ENCODE measurements around the gene MACROD2.

The MACROD2 gene

DNA sequence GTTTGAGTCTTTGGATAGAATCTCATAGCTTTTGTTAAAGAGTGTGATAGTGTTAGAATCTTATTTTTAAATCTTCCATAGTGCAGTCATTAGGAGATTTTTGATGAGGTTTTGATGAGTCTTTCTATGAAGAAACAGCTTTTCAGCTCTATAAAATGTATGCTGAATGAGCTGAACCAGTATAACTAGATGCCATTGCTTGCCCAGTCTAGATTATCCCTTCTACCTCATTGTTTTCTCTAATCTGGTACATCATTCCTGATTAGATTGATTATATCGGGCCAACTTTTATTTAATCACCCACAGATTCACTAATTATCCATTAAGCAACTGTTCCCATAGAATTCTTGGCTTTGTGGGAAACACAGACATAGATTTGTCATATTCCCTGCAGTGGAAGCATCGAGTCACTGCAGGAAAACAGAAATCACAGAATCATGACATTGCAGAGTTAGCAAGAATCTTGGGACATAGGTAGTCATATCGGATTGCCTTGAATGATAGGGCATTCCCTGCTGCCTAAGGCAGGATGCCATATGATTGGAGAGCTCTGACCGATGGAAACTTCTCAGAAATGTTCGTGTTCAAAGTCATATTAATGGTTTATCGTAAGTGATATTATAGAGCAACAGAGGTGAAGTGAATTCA, 1224.8 kb downstream of the MACROD2 start:
- no peak for DNase-seq (ENCODE audit: low read depth in 2 of 2)

DNA sequence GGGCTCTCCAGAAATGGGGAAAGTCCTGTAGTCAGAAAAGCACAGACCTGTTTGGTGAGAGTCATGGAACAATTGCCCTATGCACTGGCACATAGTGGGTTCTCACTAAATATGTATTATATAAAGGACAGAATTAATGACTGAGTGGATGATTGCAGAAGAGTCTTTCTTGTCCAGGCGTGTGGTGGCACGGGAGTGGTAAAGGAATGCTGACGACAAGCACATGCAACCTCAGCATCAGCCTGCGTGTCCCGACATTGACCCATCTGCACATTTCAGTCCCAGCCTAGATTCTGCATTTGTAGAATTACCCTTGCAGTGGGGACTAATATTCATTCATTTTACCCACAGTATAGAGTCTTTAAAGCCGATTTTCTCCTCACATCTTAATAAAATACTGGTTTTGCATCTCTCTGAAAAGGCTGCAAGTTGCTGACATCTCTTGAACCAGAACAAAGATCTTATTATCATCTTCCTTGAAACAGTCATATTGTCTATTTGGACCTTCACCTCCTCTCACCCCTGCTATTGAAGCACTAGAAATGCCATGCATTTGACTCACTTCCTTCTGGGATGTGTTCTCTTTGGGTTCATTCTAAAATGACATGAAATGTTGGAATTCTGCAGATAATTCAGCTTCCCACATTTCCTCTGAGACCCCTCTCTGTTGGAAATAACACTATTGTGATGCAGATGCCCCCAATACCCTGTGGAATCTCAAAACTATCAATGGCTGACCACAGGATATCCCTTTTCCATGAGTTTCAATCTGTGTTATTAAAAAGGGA, 1225.7 kb downstream of the MACROD2 start:
- DNase-seq (ENCODE audit: low read depth in 2 of 2), result peak; percentile 37 to 44

DNA sequence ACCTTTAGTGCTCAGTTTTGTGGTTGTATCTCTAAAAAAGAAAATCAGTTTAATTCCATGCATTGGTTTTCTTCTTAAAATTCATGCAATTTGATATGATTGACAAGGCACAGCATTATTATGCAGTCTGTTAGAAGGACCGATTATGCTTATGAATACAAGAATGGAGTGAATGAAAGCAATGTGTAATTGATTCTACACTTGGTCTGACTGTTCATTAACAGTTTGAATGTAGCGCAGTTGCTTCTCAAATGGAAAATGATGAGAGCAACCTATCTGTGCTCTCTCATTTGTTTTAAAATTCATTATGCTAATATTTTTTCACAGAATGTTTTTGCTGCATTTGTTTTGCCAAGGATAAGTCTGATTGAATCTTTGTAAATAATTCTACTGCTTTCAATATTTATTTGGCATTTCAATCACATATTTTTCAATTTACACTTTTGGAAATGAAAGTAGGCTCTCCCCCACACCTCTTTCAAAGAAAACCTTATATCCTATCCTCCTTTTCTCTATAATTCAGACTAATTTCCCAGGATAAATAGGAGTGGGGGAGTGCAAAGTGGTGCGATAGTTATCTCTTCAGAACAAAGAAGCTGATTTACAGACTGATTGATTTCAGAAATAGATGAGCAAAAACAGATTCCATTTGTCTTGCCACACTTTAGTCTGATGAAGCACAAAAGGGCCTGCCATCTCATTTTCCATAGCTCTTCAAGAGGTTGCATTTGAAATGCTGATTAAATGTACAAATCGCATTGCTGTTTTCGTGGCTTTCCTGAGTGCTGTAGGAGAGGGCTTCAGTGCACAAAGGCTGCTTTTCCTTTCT, 1227.4 kb downstream of the MACROD2 start:
- no peak for DNase-seq (ENCODE audit: low read depth in 2 of 2)

DNA sequence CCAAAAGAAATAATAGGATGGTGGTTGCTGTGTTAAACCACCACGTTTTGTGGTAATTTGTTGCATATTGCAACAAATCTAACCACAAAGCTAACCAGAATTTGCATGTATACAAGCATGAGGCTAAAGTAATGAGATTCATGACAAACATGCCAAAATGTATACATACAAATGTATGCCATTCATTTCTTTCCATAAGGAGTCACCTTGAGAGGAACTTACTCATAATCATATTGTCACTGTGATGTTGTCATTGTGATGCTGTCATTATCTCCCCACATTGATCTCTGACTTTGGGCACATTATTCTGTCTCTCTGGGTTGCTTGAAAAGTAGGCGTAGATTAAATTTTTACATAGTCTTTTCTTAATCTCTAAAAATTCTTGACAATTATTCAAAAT, 1228.9 kb downstream of the MACROD2 start:
- no peak for DNase-seq (ENCODE audit: low read depth in 2 of 2)

DNA sequence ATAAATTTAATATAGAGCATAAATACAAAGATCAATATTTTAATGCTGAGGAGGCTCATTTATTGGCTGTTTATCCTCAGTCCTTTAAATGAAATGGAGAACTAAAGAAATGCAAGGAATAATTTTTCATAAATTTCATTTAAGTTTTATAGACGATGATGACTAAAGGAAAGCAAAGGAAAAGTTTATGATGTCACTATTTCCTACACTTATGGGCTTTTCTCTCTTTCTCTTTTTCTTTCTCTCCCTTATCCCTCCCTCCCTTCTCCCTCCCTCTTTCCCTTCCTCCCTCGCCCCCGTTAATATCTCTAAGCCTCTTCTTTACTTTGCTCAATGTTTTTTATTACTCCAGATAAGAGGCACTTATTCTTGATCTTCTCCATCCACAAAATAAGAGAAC, 1231.8 kb downstream of the MACROD2 start:
- DNase-seq (ENCODE audit: low read depth in 2 of 2), result no peak

DNA sequence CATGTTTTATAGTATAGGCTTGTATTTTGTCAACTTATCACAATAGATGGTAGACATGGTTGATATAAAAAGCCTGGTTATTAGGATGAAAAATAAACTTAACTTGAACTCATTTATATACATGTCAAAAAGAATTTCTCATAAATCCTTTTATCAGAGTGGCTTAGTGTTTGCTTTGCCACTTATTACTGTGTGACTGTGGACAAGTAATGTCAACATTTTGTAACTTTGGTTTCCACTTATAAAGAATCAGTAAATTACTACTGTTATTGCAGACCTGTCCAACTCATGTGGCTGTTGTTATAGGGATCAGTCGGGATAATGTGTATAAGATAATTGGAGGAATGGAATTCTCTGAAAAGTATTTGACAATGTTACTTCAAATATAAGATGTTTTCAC, 1236.9 kb downstream of the MACROD2 start:
- no peak for DNase-seq (ENCODE audit: low read depth in 2 of 2)

DNA sequence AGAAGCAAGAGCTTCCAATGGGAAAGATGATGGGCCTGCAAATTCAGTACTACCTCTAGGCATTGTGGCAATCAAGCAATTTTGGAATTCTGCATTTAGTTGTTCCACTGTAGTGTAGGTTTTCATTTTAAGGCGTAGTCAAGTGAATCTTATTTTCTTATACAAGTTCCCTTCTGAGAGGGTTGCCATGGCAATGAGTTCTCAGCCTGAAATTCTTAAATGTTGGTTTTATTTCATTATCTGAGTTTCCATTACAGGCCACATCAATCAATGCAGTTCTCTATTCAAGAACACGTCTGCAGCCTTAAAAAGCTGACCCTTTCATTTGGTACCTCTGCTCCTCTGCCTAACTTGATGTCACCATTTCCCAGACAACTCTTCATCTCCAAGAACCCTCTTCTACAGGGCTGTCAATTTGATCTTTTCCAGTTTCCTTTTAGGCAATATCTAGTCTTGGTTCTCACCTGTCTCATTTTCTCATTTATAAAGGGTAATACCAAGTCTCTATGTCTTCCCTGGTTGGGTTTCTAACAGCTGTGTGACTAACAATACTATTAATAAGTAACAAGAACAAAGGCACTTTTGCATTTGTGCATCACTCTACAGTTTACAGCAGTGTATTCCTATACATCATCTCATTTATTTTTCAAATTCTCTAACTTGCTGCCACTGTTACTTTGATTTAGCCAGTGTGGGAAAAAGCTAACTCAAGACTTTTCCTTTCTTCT, 1240.3 kb downstream of the MACROD2 start:
- no peak for DNase-seq (ENCODE audit: low read depth in 2 of 2)

DNA sequence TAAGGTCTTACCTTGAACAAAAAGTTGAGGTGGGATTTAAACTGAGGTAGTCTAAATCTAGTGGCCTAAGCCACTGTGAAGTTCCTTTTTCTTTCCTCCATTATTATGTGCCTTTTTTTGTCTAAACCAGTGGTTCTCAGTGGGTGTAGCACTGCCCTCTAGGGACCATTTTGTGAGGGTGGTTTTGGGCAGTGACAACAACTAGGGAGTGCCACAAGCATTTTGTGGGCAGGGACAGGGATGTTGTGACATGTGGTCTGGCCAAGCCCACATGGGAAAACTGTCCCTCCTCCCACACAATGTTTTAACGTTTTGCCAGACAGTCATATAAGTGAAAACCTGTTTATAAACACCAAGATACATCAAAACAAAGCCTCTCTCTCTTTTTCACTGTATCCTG, 1241.5 kb downstream of the MACROD2 start:
- DNase-seq (ENCODE audit: low read depth in 2 of 2), result peak in 1 of 2 experiments; percentile 6

DNA sequence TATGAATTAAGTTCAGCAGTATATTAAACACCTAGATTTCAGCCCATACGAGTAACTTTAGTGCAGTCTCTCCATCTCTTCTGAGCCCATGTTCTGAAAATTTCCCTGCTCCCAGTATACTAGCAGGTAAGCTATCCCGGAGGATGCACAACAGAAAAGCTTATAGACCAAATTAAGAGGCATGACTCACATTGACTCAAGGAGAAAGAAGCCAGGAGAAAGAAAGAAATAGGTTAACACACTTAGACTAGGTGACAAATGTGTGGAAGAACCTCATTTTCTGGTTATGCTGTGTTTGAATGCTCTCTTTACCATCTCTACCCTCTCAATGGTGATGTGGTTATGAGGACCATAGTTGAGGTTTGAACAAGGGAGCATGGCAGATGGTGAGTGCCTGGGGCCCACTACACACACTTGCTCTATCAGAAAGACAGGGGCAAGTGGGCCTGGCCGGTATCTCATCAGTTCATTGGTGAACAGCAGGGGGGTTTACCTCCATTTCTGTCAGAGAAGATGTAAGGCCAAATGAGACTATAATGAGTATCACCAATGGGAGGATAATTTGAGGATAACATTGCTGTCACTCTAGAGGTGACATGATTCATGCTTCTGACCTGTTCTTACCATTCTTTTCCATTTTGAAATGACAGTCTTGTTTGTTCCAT, 1244.4 kb downstream of the MACROD2 start:
- DNase-seq (ENCODE audit: low read depth in 2 of 2), result no peak

DNA sequence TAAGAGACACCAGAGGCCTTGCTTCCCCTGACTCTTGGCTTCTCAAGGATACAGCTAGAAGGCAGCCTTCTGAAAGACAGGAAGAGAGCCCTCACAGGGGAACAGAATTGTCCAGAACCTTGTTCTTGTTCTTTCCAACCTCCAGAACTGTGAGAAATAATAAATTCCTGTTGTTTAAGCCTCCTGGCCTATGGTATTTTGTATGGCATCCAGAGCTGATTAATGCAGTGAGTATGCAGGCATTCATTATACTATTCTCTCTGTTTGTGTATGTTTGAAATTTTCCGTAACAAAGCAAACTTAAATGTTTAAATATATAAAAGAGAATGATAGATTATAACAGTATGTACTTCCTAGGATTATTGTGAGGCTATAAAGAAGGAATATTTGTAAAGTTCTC, 1245.5 kb downstream of the MACROD2 start:
- no peak for DNase-seq (ENCODE audit: low read depth in 2 of 2)

DNA sequence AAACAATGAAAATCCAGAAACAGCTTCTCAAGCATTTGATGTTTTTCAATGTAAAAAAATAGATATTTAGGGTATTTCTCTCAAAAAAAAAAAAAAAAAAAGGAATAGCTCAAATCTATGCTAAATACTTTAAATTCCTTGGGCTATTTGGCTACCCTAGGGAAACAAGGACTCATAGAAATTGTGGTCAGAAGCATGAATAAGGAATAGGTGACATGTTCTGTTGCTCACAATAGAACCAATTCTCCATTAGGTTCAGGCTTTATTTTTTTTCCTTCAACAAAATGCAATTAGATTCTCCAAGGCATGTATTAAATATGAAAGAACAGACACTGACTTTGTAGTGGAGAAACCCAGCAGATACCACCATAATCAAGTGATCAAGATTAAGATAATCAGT, 1246.4 kb downstream of the MACROD2 start:
- peak in 1 of 2 experiments; percentile 6 for DNase-seq (ENCODE audit: low read depth in 2 of 2)

DNA sequence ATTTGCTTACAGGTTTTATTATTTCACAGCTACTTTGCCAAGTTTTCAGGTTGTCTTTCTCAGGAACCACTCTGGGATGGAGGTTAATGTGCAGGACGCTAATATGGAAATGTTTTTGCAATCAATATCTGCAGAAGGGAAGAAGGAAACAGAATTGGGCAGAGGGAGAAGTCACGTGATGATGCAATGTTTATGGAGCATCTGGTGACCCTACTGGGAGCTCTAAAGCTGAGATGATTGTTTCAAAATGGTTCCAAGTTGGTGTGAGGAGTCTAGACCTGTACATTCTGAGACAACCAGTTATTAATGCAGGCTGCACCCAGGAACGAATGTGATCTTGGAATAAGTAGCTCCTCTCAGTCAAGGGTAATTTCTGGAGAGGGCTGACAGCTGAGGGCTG, 1247.5 kb downstream of the MACROD2 start:
- DNase-seq (ENCODE audit: low read depth in 2 of 2), result no peak

DNA sequence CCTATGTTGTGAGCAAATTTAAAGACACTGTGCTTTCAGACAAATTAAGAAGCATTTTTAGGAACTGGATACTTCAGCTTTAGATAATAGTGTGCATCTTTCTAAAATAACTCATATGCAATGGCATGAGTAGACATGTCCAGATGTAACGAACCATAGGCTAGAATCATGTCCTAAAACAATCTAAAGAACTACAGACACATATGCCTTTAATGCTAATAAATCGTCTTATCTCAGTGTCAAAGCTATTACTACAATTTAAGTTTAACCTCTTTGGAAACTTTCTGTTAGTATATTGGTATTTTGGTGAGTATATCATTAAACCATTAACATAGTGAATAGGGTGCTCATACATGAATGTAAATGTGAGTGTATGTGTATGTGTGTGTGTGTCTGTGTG, 1250.6 kb downstream of the MACROD2 start:
- DNase-seq (ENCODE audit: low read depth in 2 of 2), result no peak

DNA sequence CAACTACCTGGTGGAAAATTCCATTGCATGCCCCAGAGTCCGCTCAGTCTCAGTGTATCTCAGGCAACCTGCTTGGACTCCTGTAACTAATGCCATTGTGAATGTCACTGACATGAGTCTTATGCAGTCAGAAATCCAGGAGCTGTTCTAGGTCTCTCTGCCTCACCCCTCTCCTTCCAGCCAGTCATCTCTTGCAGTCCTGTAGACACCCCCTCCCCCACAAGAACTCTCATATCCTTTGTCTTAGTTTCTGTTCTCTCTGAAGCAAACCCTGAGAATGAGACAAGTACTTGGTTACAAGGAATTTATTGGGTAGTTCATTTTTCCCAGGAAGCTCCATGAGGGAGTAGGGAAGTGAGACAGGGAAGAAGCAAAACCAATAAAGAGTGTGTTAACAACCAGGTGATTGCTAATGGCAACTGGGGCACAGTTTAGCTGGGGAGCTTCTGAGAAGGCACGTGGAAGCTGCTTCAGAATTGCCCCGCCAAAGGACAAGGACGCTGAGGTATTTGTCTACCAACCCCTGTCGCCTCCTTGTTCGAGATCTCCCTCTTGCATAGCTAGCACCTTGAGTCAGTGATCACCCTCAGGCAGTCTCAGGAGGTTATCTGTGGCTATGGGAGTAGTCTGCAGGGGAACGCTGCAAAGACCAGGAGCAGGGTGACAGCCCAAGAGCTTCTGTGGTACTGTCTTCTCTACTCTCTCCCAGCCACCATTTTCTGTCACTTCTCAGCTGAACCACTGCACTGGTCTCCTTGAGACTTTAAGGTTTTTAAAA, 1253.5 kb downstream of the MACROD2 start:
- DNase-seq (ENCODE audit: low read depth in 2 of 2), result no peak

DNA sequence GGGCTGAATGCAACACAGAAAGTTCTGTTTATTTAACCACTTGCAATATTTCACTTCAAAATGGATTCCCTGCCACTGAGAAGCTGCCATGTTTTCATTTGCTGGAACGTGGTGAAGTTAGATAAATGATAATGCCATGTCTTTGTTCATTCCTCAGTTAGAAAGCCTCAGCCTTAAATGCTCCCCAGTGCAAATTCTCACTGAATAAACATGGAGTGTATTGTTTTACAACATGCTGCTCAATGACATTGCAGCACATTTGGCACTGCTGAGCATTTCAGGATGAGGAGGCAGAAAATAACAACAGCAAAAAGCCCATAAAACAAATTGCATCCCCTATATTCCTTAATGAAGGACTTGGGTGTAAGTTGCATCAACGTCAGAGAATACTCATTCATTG, 1255.9 kb downstream of the MACROD2 start:
- no peak for DNase-seq (ENCODE audit: low read depth in 2 of 2)

DNA sequence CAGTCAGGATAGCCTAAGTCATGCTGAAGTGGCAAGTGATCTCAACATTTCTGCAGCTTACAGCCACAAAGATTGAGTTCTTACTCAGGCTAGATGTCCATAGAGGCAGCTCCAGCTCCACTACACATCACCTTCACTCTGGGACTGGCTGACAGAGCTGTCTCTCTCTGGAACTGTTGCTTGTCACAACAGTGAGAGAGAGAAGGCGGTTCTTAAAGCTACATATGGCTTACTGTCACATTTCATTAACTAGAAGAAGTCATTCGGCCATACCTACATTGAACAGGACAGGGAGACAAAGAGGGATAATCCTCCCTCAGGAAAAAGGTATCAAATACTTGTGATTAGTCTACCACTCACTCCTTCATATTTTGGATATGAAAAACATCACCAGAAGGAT, 1257.0 kb downstream of the MACROD2 start:
- no peak for DNase-seq (ENCODE audit: low read depth in 2 of 2)

DNA sequence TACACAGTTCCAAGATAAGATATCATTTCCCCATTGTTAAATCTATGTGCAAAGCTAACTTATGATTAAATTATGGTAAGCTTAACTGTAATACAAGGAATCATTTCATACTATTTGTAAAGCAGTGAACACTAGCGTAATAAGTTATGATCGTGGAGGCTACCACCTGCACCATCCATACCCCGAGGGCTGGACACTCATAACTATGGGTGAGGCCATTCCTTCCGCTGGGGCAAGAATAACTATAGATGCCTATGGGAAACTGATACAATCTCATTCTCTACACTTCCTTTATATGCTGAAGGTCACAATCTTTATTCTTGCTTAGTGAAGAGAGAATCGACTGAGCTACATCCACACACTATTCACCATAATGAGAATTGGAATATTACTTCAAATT, 1258.1 kb downstream of the MACROD2 start:
- no peak for DNase-seq (ENCODE audit: low read depth in 2 of 2)

DNA sequence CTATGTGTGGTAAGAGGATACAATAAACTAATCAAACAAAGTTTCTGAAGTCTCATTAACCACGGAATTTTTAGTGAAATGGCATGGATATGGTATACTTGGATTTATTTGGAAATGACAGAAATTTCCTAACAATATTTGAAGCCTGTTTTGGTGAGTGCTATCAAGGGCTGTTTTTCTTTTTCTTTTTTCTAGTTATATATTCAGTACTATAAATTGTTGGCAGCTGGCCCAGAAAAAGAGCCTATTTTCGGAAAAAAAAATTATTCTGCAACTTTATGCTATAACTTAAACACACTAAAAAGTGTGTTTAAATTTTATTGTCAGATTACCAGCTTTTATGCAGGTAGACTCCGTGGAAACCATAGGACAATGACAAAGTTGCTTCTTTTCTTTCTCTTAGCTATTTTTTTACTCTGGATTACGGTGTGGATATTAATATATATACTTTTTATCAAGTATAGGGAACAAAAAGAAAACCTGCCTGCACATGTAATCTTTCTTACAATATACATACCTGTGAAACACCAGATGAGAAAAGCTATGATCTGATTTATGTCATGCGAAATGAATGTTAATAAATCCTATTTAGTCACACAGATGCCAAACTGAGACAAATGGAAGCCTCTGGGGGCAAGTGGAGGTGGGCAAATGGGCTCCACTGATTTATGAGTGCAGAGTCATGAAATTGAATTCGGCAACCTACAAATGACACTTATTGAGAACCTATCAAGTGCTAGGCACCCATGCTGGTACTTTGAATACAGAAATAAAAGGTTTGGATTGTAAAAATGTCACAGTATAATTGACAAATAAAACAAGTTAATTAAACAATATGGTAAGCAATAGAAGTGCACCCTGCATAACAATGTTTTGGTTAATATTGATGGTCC, 1261.6 kb downstream of the MACROD2 start:
- DNase-seq (ENCODE audit: low read depth in 2 of 2), result no peak

DNA sequence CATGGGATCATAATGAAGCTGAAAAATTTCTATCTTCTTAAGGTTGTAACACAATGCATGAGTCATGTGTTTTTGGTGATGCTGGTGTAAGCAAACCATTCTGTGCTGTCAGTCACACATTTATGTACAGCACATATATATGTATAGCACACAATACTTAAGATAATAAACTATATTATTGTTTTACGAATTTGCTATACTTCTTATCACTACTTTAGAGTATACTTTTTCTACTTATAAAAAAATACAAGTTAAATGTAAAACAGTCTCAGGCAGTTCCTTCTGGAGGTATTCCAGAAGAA, 1262.2 kb downstream of the MACROD2 start:
- DNase-seq (ENCODE audit: low read depth in 2 of 2), result no peak
